NCI-H82 (cell line): ENCODE results near the gene PCF11.

Source experiments
- DNase-seq: peaks from one replicate; lab custom pipeline; 2025; lab: John Stamatoyannopoulos, UW

Gene PCF11

GRCh38 chr11:83193315-83194280, 36.7 kb downstream of the PCF11 start, which contains the start of gene ANKRD42:
Gene ANKRD42, plus strand, starts transcription at chr11:83193712. Its CDS starts 959 bp downstream, at chr11:83194671.
- peak; percentile 95 for DNase-seq

- peak; percentile 31 for DNase-seq
Observed at GRCh38 chr11:83194281-83195142, 37.6 kb downstream of the PCF11 start.

GRCh38 chr11:83195143-83195466, 38.2 kb downstream of the PCF11 start:
- DNase-seq, result no peak

GRCh38 chr11:83195649-83196048, 38.7 kb downstream of the PCF11 start:
- DNase-seq, result no peak

GRCh38 chr11:83200035-83200434, 43.1 kb downstream of the PCF11 start:
- no peak for DNase-seq

GRCh38 chr11:83205608-83206185, 48.8 kb downstream of the PCF11 start:
- no peak for DNase-seq

GRCh38 chr11:83206221-83206620, 49.3 kb downstream of the PCF11 start:
- peak; percentile 72 for DNase-seq

GRCh38 chr11:83206771-83207382, 49.9 kb downstream of the PCF11 start:
- peak; percentile 6 for DNase-seq

GRCh38 chr11:83219095-83219494, 62.2 kb downstream of the PCF11 start:
- DNase-seq, result peak; percentile 50

- no peak for DNase-seq
Observed at GRCh38 chr11:83220260-83220659, 63.3 kb downstream of the PCF11 start.

GRCh38 chr11:83221694-83222093, 64.8 kb downstream of the PCF11 start:
- DNase-seq, result no peak

- no peak for DNase-seq
Observed at GRCh38 chr11:83222499-83222898, 65.6 kb downstream of the PCF11 start.

GRCh38 chr11:83223457-83223856, 66.5 kb downstream of the PCF11 start:
- no peak for DNase-seq

GRCh38 chr11:83235825-83236224, 78.9 kb downstream of the PCF11 start:
- no peak for DNase-seq
